ENCODE measurements around the gene DMKN. TPM values are rescaled to one million over a fixed set of nuclear protein-coding genes. Genes with fewer than 3 reads are reported as not detected.
"Not testable (repeated sequence)": the region's sequence is repeated elsewhere in the genome, so short reads cannot be mapped to it uniquely, and the experiment has no call there.

The DMKN gene
- total and polyA plus RNA-seq, 2 donors = 10.7 to 17.5 TPM

- no peak for DNase-seq (ENCODE audit: extremely low spot score)
- no peak overlapping the region for H3K27ac ChIP-seq (ENCODE audit: low read depth)
- no peaks in the 10 kb centered on the region for H3K4me1 ChIP-seq (ENCODE audit: insufficient read depth)
- WGBS = 89% methylated on average over 10 of the region's 10 CpGs
- H3K4me3 ChIP-seq (ENCODE audit: low read depth, low read length) = no peak overlapping the region
- H3K36me3 ChIP-seq (ENCODE audit: insufficient read depth) = no peaks in the 10 kb centered on the region
Measured at GRCh38 chr19:35487656-35488182, 25.7 kb downstream of the DMKN start.

GRCh38 chr19:35486268-35486708 lies 27.2 kb downstream of the DMKN start:
- no peak overlapping the region for H3K27ac ChIP-seq (ENCODE audit: low read depth)
- H3K4me1 ChIP-seq (ENCODE audit: insufficient read depth) = no peaks in the 10 kb centered on the region
- WGBS = 65% methylated on average over 3 of the region's 3 CpGs
- H3K36me3 ChIP-seq (ENCODE audit: insufficient read depth) = no peaks in the 10 kb centered on the region
- no peak for DNase-seq (ENCODE audit: extremely low spot score)
- no peak overlapping the region for H3K4me3 ChIP-seq (ENCODE audit: low read depth, low read length)

GRCh38 chr19:35484252-35485036 lies 29.0 kb downstream of the DMKN start:
- H3K4me1 ChIP-seq (ENCODE audit: insufficient read depth) = no peaks in the 10 kb centered on the region
- H3K4me3 ChIP-seq (ENCODE audit: low read depth, low read length) = no peak overlapping the region
- H3K36me3 ChIP-seq (ENCODE audit: insufficient read depth) = no peaks in the 10 kb centered on the region
- no peak overlapping the region for H3K27ac ChIP-seq (ENCODE audit: low read depth)
- DNase-seq (ENCODE audit: extremely low spot score) = no peak
- 73% methylated on average over 7 of the region's 7 CpGs for WGBS

- no peak overlapping the region for H3K27ac ChIP-seq (ENCODE audit: low read depth)
- no peaks in the 10 kb centered on the region for H3K4me1 ChIP-seq (ENCODE audit: insufficient read depth)
- H3K36me3 ChIP-seq (ENCODE audit: insufficient read depth) = no peaks in the 10 kb centered on the region
- DNase-seq (ENCODE audit: extremely low spot score) = no peak
- H3K4me3 ChIP-seq (ENCODE audit: low read depth, low read length) = no peak overlapping the region
- 79% methylated on average over 5 of the region's 5 CpGs for WGBS
Measured at GRCh38 chr19:35483089-35483488, 30.4 kb downstream of the DMKN start.

GRCh38 chr19:35478794-35479677 lies 34.4 kb downstream of the DMKN start:
- Histone ChIP-seq H3K27ac (ENCODE audit: low read depth) (no peak overlapping the region), H3K36me3 (ENCODE audit: insufficient read depth) (no peaks in the 10 kb centered on the region), H3K4me3 (ENCODE audit: low read depth, low read length) (no peak overlapping the region), H3K4me1 (ENCODE audit: insufficient read depth) (no peaks in the 10 kb centered on the region)
- WGBS = 74% methylated on average over 21 of the region's 21 CpGs
- DNase-seq (ENCODE audit: extremely low spot score) = peak; percentile 17

GRCh38 chr19:35476149-35476548 lies 37.3 kb downstream of the DMKN start:
- Histone ChIP-seq H3K27ac (ENCODE audit: low read depth) (no peak overlapping the region), H3K4me1 (ENCODE audit: insufficient read depth) (no peaks in the 10 kb centered on the region), H3K36me3 (ENCODE audit: insufficient read depth) (no peaks in the 10 kb centered on the region), H3K4me3 (ENCODE audit: low read depth, low read length) (no peak overlapping the region)
- 57% methylated on average over 4 of the region's 4 CpGs for WGBS
- DNase-seq (ENCODE audit: extremely low spot score) = no peak

GRCh38 chr19:35474594-35474993 lies 38.9 kb downstream of the DMKN start:
- 85% methylated on average over 7 of the region's 7 CpGs for WGBS
- not testable (repeated sequence) for DNase-seq (ENCODE audit: extremely low spot score); H3K4me1 ChIP-seq (ENCODE audit: insufficient read depth); H3K36me3 ChIP-seq (ENCODE audit: insufficient read depth); H3K4me3 ChIP-seq (ENCODE audit: low read depth, low read length); H3K27ac ChIP-seq (ENCODE audit: low read depth)

GRCh38 chr19:35474104-35474503 lies 39.3 kb downstream of the DMKN start:
- Histone ChIP-seq H3K4me1 (ENCODE audit: insufficient read depth) (no peaks in the 10 kb centered on the region), H3K27ac (ENCODE audit: low read depth) (no peak overlapping the region), H3K4me3 (ENCODE audit: low read depth, low read length) (no peak overlapping the region), H3K36me3 (ENCODE audit: insufficient read depth) (no peaks in the 10 kb centered on the region)
- DNase-seq (ENCODE audit: extremely low spot score) = no peak
- 96% methylated on average over 14 of the region's 14 CpGs for WGBS

- Histone ChIP-seq H3K36me3 (ENCODE audit: insufficient read depth) (no peaks in the 10 kb centered on the region), H3K4me3 (ENCODE audit: low read depth, low read length) (no peak overlapping the region), H3K4me1 (ENCODE audit: insufficient read depth) (no peaks in the 10 kb centered on the region), H3K27ac (ENCODE audit: low read depth) (no peak overlapping the region)
- no peak for DNase-seq (ENCODE audit: extremely low spot score)
- 86% methylated on average over 8 of the region's 8 CpGs for WGBS
Measured at GRCh38 chr19:35471946-35472345, 41.5 kb downstream of the DMKN start.

GRCh38 chr19:35471075-35471474 lies 42.4 kb downstream of the DMKN start:
- H3K4me1 ChIP-seq (ENCODE audit: insufficient read depth); H3K27ac ChIP-seq (ENCODE audit: low read depth); H3K4me3 ChIP-seq (ENCODE audit: low read depth, low read length); DNase-seq (ENCODE audit: extremely low spot score); H3K36me3 ChIP-seq (ENCODE audit: insufficient read depth): not testable (repeated sequence)
- 92% methylated on average over 4 of the region's 4 CpGs for WGBS

GRCh38 chr19:35470128-35470527 lies 43.3 kb downstream of the DMKN start:
- no peak for DNase-seq (ENCODE audit: extremely low spot score)

GRCh38 chr19:35468637-35469036 lies 44.8 kb downstream of the DMKN start:
- DNase-seq (ENCODE audit: extremely low spot score) = no peak
- Histone ChIP-seq H3K4me3 (ENCODE audit: low read depth, low read length) (no peak overlapping the region), H3K4me1 (ENCODE audit: insufficient read depth) (no peaks in the 10 kb centered on the region), H3K36me3 (ENCODE audit: insufficient read depth) (no peaks in the 10 kb centered on the region), H3K27ac (ENCODE audit: low read depth) (no peak overlapping the region)
- WGBS = 32% methylated on average over 2 of the region's 2 CpGs

More at GRCh38 chr19:35470128-35470527, 43.3 kb downstream of the DMKN start:
- WGBS = 88% methylated on average over 7 of the region's 7 CpGs
- Histone ChIP-seq H3K27ac (ENCODE audit: low read depth) (no peak overlapping the region), H3K36me3 (ENCODE audit: insufficient read depth) (no peaks in the 10 kb centered on the region), H3K4me1 (ENCODE audit: insufficient read depth) (no peaks in the 10 kb centered on the region), H3K4me3 (ENCODE audit: low read depth, low read length) (no peak overlapping the region)

GRCh38 chr19:35466259-35466658 lies 47.2 kb downstream of the DMKN start:
- WGBS = 88% methylated on average over 1 of the region's 1 CpG
- Histone ChIP-seq H3K4me3 (ENCODE audit: low read depth, low read length) (no peak overlapping the region), H3K36me3 (ENCODE audit: insufficient read depth) (no peaks in the 10 kb centered on the region), H3K27ac (ENCODE audit: low read depth) (no peak overlapping the region), H3K4me1 (ENCODE audit: insufficient read depth) (no peaks in the 10 kb centered on the region)
- no peak for DNase-seq (ENCODE audit: extremely low spot score)

GRCh38 chr19:35462956-35463355 lies 50.5 kb downstream of the DMKN start:
- not testable (repeated sequence) for DNase-seq (ENCODE audit: extremely low spot score); H3K36me3 ChIP-seq (ENCODE audit: insufficient read depth); H3K27ac ChIP-seq (ENCODE audit: low read depth); H3K4me3 ChIP-seq (ENCODE audit: low read depth, low read length); H3K4me1 ChIP-seq (ENCODE audit: insufficient read depth)
- 77% methylated on average over 7 of the region's 7 CpGs for WGBS

Measured in urinary bladder (tissue), 4 donors.